NOMO-1 treated with dmso at 0.1 percent for 144 hours (cell line): ENCODE data around the gene LRP6.
"Not testable (repeated sequence)": the region's sequence is repeated elsewhere in the genome, so short reads cannot be mapped to it uniquely, and the experiment has no call there.

Experiments
- DNase-seq: peaks from one replicate; lab custom pipeline; 2025; ENCODE audit not compliant: unreplicated experiment; lab: John Stamatoyannopoulos, UW

LRP6 gene

GRCh38 chr12:12127304-12127703 is 139.5 kb downstream of the LRP6 start:
- DNase-seq: no peak

GRCh38 chr12:12126551-12126950 is 140.3 kb downstream of the LRP6 start:
- no peak for DNase-seq

GRCh38 chr12:12123036-12123604 is 143.7 kb downstream of the LRP6 start:
- DNase-seq: no peak

- no peak for DNase-seq
Measured at GRCh38 chr12:12121061-12121460, 145.8 kb downstream of the LRP6 start.

GRCh38 chr12:12116677-12117076 is 150.2 kb downstream of the LRP6 start:
- no peak for DNase-seq

DNA sequence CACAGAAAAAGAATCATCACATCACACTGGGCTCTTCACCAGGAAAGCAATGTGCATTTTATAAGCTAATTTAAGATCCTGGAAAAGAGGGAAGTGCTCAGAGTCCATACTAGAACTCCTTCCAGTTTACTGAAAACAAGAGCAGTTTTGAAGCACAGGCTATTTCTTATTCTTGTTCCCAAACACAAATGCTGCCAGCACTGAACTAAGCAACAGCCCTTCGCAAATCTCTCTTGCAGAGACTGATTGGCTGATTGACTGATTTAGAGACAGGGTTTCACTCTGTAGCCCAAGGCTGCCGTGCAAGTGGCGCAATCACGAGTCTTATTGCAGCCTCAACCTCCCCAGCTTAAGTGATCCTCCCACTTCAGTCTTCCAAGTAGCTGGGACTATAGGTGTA is 151.3 kb downstream of the LRP6 start:
- DNase-seq: no peak

DNA sequence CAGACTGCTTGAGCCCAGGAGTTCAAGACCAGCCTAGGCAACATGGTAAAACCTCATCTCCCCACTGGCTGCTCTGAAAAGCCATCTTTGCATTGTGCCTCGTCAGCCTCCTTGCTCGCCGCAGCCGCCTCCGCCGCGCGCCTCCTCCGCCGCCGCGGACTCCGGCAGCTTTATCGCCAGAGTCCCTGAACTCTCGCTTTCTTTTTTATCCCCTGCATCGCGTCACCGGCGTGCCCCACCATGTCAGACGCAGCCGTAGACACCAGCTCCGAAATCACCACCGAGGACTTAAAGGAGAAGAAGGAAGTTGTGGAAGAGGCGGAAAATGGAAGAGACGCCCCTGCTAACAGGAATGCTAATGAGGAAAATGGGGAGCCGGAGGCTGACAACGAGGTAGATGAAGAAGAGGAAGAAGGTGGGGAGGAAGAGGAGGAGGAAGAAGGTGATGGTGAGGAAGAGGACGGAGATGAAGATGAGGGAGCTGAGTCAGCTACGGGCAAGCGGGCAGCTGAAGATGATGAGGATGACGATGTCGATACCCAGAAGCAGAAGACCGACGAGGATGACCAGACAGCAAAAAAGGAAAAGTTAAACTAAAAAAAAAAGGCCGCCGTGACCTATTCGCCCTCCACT is 155.8 kb downstream of the LRP6 start:
- DNase-seq: not testable (repeated sequence)

DNA sequence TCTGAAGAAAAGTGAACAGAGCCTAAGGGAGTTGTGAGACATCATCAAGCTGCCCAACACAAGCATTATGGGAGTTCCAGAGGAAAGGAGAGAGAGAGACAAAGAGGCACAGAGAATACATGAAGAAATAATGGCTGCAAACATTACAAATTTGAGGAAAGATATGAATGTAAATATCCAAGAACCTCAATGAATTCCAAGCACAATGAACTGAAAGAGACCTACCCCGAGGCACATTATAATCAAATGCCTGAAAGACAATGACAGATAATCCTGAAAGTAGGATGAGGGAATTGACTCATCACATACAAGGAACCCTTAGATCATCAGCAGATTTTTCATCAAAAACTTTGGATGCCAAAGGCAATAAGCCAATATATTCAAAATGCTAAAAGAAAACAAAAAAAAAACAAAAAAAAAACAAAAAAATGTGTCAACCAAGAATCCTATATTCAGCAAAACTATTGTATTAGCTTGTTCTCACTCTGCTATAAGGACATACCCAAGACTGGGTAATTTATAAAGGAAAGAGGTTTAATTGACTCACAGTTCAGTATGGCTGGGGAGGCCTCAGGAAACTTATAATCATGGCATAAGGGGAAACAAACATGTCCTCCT is 158.3 kb downstream of the LRP6 start:
- DNase-seq: no peak

DNA sequence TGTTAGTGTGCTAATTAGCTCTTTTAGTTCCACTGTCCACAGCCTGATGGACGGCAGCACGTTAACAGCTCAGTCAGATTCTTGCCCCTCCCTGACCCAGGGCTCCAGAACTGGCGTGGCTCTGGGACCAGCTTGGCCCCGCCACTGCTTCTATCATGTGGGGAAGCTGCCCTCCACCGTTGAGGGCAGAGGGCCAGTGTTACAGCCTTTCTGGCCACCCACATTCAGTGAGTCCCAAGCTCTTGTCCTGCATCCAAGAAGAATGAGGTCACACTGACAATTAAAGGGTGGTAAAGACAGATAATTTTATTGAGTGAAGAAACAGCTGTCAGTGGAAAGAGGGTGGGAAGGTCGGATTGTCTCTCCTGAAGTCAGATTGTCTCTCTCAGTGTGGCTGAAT is 159.2 kb downstream of the LRP6 start:
- no peak for DNase-seq

GRCh38 chr12:12099102-12099501 is 167.7 kb downstream of the LRP6 start:
- DNase-seq: no peak

DNA sequence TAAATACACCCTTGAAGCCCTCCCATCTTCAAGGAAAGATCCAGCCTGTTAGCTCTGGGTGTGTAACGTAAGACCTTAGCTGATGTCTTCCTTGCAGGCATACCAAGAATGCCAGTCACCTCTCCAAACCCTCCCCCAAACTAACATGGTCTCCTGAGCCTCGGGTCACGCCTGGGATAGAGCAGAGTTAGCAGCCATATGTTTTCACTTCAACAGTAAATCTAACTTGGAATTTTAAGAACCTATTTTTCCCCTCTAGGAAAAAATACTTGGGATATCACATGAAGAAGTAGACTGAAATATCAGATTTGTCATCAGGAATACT is 168.2 kb downstream of the LRP6 start:
- DNase-seq: no peak

DNA sequence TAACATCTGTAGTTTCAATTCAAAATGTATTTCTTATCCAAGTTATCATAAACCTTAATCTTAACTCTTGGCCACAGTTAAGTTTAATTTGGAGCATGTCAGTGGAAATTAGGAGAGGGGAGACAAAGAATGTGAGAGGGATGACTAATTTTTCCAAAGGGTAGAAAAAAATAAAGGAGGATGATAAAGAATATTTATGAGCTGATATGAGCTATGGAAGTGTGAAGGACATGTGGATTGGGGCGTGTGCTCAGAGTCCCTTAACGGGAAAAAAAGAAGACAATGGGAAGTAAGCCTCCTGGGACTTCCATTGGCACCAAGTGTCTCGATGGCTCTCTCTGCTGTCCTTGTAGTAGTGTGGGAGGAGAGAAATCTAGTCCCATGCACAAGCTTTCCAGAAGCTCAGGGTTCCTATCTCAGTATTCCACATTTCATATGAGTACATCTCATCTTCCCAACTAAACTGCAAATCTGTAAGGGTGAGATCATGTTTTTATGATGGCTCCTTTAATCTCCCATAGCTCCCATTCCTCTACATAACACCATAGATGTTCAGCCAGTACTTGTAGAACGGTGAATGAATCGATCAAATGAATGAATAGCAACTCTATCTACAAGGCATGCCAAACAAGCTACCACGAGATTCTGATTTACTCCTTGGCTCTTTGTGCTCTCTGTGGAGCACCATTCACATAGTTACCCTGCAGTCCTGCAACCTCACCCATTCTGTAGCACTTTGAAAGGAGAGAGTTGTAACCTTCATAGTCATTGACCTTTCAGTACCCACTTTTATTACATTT is 168.8 kb downstream of the LRP6 start:
- DNase-seq: no peak

- no peak for DNase-seq
Measured at GRCh38 chr12:12095021-12095420, 171.8 kb downstream of the LRP6 start.

DNA sequence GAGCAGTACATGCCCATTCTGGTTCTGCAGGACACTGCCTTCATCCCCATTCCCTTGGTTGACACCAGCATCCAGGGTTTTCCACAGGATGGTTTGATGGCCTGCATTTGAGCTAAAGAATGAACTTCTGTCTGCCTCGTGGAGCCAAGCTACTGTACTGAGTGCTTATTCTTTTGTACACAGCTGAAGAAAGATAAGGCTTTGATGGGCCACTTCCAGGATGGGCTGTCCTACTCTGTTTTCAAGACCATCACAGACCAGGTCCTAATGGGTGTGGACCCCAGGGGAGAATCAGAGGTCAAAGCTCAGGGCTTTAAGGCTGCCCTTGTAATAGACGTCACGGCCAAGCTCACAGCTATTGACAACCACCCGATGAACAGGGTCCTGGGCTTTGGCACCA is 172.4 kb downstream of the LRP6 start:
- DNase-seq: no peak

- DNase-seq: no peak
Measured at GRCh38 chr12:12091977-12092663, 174.7 kb downstream of the LRP6 start.

DNA sequence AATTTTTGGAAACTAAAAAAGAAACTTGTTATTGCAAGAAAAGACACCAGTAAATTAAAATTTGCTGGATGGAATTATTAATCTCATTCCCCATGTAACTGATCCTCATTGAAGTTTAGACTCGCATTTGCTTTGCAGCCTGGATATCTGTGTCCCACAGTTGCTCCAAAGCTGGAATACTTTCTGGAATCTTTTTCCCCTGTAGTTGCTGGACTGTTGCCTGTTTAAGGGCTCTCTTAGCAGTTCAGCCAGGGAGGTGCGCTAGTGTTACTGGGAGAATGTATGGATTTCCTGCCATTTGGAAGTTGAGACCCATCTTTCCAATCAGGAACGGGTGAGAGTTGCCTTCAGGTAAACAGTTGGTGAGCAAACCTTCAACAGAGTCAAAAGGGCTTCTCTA is 175.8 kb downstream of the LRP6 start:
- no peak for DNase-seq

DNA sequence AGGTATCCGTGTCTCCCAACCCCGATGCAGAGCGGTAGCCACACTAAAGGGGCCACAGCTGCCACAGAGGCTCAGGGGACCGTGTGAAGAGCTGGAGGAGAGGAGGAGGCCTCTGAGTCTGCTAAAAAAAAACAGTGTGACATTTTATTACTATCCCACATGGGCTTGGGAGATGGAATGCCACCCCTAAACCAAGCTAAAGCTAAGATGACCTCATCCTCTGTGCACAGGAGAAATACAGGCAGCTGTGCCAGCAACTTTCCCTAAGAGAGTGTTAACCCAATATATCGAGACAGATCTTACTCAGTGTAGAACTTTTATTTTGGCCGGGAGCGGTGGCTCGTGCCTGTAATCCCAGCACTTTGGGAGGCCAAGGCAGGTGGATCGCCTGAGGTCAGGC is 178.1 kb downstream of the LRP6 start:
- no peak for DNase-seq

GRCh38 chr12:12088147-12088546 is 178.7 kb downstream of the LRP6 start:
- no peak for DNase-seq

DNA sequence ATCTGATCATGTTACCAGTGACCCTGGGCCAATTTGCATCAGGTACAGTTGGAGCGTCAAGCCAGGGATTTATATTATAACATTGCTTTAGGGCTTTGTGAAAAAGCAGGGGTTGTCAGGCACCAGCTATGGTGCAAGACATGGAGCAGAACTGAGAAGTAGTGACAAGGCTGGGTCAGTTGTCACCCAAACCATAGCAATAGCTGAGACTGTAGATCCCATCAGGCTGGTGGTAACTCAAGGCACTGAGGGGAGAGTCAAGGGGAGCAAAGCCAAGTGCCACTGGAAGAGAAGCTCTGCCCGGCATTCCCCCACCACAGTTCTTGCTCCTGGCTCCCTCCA is 179.2 kb downstream of the LRP6 start:
- DNase-seq: no peak

DNA sequence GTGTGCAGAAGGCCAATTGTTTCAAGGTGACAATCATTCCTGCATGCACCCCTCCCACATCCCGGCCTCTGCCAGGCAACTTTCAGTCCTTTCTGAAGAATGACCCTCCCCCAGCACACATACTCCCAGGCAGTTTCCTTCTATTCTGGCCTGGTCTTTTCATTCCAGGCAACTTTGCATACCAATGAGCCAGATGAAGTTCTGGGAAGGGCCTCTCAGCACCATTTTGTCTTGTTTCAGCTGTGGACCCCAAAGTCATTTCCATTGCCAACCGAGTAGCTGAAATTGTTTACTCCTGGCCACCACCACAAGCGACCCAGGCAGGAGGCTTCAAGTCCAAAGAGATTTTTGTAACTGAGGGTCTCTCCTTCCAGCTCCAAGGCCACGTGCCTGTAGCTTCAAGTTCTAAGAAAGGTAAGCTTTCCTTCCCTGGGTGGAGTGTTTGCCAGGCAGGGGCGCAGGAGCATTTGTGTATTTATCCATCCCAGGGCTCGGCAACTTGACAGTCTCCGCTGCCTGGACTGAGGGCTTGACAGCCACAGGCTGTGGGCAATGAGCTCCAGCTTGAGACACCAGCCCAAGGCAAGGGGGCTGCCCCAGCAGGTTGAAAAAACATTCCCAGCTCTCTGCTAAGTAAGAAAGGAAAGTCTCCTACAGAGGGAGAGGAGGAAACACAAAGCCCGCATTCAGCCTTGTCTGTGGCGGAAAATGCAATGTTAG is 179.7 kb downstream of the LRP6 start:
- DNase-seq: no peak

DNA sequence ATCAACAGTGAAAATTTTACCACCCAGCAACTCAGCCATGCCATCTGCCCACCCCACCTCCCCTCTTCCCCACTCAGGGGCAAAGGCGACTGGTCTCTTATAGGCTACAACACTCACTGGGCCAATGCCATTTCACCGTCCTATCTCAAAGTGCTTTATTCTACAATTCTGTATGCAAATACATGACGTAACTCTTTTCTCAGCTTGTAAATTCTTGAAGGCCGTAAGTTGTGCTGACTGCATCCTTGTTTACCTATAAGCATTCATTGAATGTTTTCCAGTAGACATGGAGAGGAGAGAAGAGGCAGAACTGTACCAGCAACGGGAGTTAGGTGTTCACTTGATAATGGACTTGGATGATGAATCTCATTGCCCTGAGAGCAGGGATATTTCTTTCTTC is 180.5 kb downstream of the LRP6 start:
- DNase-seq: no peak
